RWPE2 (cell line): ENCODE measurements around the gene FRA10AC1.

Source experiments
- ATAC-seq: fragments of 200-7000 bp; cut with Tn5 transposase; 3 replicates; pipeline ENCODE4 v1.9.1; 2021; ENCODE audit warnings: low read depth
- DNase-seq: peaks from one replicate; pipeline ENCODE4 v3.0.0-alpha.2; 2020; ENCODE audit warnings: low spot score
- H3K27ac ChIP-seq: fragments of 450-650 bp; 2 replicates; pipeline ENCODE4 v1.5.1; 2017; ENCODE audit warnings: mild to moderate bottlenecking; ENCODE audit not compliant: poor library complexity, severe bottlenecking
- H3K27me3 ChIP-seq: fragments of 250-450 bp; sonication (Bioruptor Pico); 2 replicates; pipeline ENCODE4 v1.5.1; 2021; ENCODE audit warnings: mild to moderate bottlenecking, moderate library complexity; ENCODE audit not compliant: insufficient read depth, poor library complexity, severe bottlenecking
- H3K36me3 ChIP-seq: fragments of 250-450 bp; sonication (Bioruptor Pico); 2 replicates; pipeline ENCODE4 v1.5.1; 2020; ENCODE audit warnings: low read depth, mild to moderate bottlenecking, moderate library complexity
- H3K4me1 ChIP-seq: fragments of 250-450 bp; sonication (Bioruptor Pico); 2 replicates; pipeline ENCODE4 v1.5.1; 2021; ENCODE audit warnings: mild to moderate bottlenecking, moderate library complexity; ENCODE audit not compliant: insufficient read depth, poor library complexity, severe bottlenecking
- H3K4me3 ChIP-seq: fragments of 250-450 bp; sonication (Bioruptor Pico); 2 replicates; pipeline ENCODE4 v1.5.1; 2021; ENCODE audit warnings: mild to moderate bottlenecking, moderate library complexity; ENCODE audit not compliant: severe bottlenecking
- H3K9me3 ChIP-seq: fragments of 250-450 bp; sonication (Bioruptor Pico); 2 replicates; pipeline ENCODE4 v1.5.1; 2021; ENCODE audit warnings: mild to moderate bottlenecking, moderate library complexity; ENCODE audit not compliant: severe bottlenecking
- TF ChIP-seq, protein P1 (sequence below): fragments of 450-650 bp; IDR thresholded peaks from one replicate; pipeline ENCODE4 v1.5.1; 2017; ENCODE audit warnings: mild to moderate bottlenecking, moderate library complexity; ENCODE audit not compliant: poor library complexity, severe bottlenecking

FRA10AC1 gene

DNA sequence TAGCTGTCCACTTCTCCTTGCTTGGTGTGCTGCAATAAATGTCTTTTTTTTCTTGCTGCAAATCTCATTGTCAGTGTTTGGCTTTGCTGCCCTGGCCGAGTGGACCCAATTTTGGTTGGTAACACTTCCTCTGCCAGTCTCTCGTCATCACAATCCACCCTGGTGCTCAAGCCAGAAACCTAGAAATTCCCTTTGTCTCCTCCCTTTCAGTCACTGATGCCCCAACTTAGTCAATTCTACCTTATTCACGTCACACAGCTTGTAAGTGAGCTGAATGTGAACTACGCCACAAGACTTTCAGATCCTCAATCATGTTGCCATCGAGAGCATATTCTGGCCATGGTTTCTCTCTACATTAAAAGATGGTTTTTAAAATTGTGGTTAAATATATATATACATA lies 13.0 kb upstream of the FRA10AC1 start:
- no peaks in the 10 kb centered on the region for H3K4me1 ChIP-seq
- TF ChIP-seq, protein P1, sequence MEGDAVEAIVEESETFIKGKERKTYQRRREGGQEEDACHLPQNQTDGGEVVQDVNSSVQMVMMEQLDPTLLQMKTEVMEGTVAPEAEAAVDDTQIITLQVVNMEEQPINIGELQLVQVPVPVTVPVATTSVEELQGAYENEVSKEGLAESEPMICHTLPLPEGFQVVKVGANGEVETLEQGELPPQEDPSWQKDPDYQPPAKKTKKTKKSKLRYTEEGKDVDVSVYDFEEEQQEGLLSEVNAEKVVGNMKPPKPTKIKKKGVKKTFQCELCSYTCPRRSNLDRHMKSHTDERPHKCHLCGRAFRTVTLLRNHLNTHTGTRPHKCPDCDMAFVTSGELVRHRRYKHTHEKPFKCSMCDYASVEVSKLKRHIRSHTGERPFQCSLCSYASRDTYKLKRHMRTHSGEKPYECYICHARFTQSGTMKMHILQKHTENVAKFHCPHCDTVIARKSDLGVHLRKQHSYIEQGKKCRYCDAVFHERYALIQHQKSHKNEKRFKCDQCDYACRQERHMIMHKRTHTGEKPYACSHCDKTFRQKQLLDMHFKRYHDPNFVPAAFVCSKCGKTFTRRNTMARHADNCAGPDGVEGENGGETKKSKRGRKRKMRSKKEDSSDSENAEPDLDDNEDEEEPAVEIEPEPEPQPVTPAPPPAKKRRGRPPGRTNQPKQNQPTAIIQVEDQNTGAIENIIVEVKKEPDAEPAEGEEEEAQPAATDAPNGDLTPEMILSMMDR = no peak
- H3K36me3 ChIP-seq = no peaks in the 10 kb centered on the region
- no peak overlapping the region for H3K27ac ChIP-seq
- H3K9me3 ChIP-seq = no peaks in the 10 kb centered on the region
- H3K4me3 ChIP-seq = no peak overlapping the region
- no peaks in the 10 kb centered on the region for H3K27me3 ChIP-seq
- no peak for DNase-seq
- ATAC-seq = no peak

DNA sequence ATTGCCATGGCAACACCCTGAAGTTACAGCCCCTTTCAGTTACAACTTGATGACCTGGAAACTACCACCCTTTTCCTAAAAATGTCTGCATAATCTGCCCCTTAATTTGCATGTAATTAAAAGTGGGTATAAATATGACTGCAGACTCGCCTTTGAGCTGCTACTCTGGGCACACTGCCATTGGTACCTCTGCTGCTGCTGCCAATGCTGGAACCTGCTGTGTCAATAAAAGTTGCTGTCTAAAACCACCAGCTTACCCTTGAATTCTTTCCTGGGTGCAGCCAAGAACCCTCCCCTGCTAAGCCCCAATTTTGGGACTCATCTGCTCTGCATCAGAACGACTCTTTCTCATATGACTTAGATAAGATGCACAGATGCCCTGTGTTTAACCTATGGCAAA lies 10.2 kb upstream of the FRA10AC1 start:
- TF ChIP-seq, protein P1 = no peak
- no peak overlapping the region for H3K27ac ChIP-seq
- DNase-seq = no peak

DNA sequence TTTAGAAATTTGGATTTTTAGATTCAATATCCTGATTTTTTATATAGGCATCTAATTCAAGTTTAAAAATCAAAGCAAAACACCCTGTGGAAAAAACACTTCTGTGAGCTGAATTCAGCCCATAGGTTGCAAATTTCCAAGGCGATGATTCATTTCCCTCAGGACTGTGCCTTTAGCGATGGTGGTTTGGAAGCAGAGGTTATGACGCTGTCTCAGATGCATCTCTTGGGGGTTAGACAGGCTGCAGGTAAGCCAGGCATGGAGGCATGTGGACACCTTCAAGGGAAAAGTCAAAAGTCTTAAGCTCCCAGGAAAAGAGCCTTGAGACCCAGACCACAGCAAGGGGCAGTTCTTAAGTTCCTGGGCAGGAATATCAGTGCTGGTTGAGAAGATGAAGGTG lies 9.5 kb upstream of the FRA10AC1 start:
- H3K27ac ChIP-seq = no peak overlapping the region
- no peaks in the 10 kb centered on the region for H3K27me3 ChIP-seq
- no peak overlapping the region for H3K4me3 ChIP-seq
- TF ChIP-seq, protein P1 = no peak
- no peaks in the 10 kb centered on the region for H3K9me3 ChIP-seq
- H3K4me1 ChIP-seq = no peaks in the 10 kb centered on the region
- no peak for ATAC-seq
- H3K36me3 ChIP-seq = no peaks in the 10 kb centered on the region
- no peak for DNase-seq

More for the DNA sequence above, 10.2 kb upstream of the FRA10AC1 start:
- Histone ChIP-seq H3K27me3 (no peaks in the 10 kb centered on the region), H3K4me1 (no peaks in the 10 kb centered on the region), H3K36me3 (no peaks in the 10 kb centered on the region), H3K4me3 (no peak overlapping the region), H3K9me3 (no peaks in the 10 kb centered on the region)
- no peak for ATAC-seq

DNA sequence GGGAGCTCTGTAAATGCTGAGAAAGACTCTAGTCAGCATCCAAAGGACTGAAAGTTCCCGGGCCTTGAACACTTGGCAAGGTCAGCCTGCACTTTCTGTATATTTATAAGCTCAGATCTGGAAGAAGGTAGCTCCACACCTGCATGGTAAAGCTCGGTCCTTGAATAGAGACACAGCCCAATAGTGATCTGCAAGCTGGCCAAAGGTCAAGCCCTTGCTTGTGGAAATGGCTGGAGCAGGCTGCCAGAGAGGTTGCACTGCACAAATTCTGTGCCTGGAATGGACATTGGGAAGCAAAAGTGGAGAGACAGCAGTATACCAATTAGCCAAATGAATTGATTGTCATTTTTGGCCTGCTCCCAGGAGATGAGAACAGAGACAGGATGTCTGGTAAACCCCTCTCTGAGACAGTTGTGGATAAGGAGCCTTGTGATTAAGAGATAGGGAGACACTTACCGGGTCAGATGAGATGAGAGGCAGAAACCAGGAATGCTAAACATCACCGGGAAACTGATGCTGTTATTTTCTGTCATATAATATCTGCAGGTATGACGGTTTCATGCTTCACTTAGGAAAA lies 8.0 kb upstream of the FRA10AC1 start:
- DNase-seq (no peak), ATAC-seq (no peak)
- no peaks in the 10 kb centered on the region for H3K27me3 ChIP-seq
- H3K36me3 ChIP-seq = no peaks in the 10 kb centered on the region
- H3K4me1 ChIP-seq = no peaks in the 10 kb centered on the region
- H3K27ac ChIP-seq = no peak overlapping the region
- TF ChIP-seq, protein P1 = no peak
- H3K9me3 ChIP-seq = no peaks in the 10 kb centered on the region
- no peak overlapping the region for H3K4me3 ChIP-seq

DNA sequence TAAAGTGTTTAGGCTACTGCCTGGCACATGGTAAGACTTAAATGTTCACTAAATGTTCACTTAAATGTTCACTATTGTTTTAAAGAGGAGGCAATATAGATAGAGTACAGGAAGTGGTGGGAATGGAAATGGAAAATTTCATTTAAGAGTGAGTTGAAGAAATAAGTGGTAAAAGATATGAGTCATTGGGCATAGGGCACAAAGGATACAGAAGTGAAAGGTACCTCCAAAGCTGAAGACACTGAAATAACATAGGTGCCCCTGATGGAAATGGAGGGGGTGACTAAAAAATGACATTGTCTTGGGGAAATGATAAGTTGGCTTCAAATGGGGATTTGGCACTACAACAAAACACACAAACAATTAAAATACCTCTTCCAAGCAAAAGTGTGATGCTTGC lies 5.2 kb upstream of the FRA10AC1 start:
- no peak for ATAC-seq
- TF ChIP-seq, protein P1 = no peak
- DNase-seq = no peak
- H3K36me3 ChIP-seq = no peaks in the 10 kb centered on the region
- H3K4me3 ChIP-seq = no peak overlapping the region
- no peak overlapping the region for H3K27ac ChIP-seq
- H3K27me3 ChIP-seq = no peaks in the 10 kb centered on the region
- no peaks in the 10 kb centered on the region for H3K9me3 ChIP-seq
- H3K4me1 ChIP-seq = no peaks in the 10 kb centered on the region
